SK-N-SH treated with all-trans-retinoic acid at 6 μM for 48 hours (cell line): ENCODE measurements around the gene EWSR1.
A peak's percentile ranks its signal among the peaks of the same experiment; 100 is the strongest.

Experiments used
- ATAC-seq: fragments of 200-7000 bp; cut with Tn5 transposase; 3 replicates; pipeline ENCODE4 v1.9.1; 2020; ENCODE audit warnings: mild to moderate bottlenecking, moderate library complexity
- ARNTL ChIP-seq: fragments of 450-650 bp; formaldehyde crosslinking; IDR thresholded peaks from 2 replicates; pipeline ENCODE4 v1.5.0; 2020; ENCODE audit warnings: low read depth, mild to moderate bottlenecking, moderate library complexity, borderline replicate concordance
- BACH2 ChIP-seq: fragments of 250-450 bp; sonication (Bioruptor Pico); IDR thresholded peaks from 2 replicates; pipeline ENCODE4 v1.9.0; 2021; ENCODE audit warnings: mild to moderate bottlenecking, borderline replicate concordance
- CSDC2 ChIP-seq: fragments of 250-450 bp; sonication (Bioruptor Pico); IDR thresholded peaks from 2 replicates; pipeline ENCODE4 v1.5.0; 2020; ENCODE audit warnings: mild to moderate bottlenecking, moderate library complexity
- ESRRG ChIP-seq: fragments of 250-450 bp; sonication (Bioruptor Pico); IDR thresholded peaks from 2 replicates; pipeline ENCODE4 v1.6.1; 2021; ENCODE audit warnings: mild to moderate bottlenecking
- ISL1 ChIP-seq: fragments of 250-450 bp; sonication (Bioruptor Pico); IDR thresholded peaks from 2 replicates; pipeline ENCODE4 v2.1.2; 2022; ENCODE audit warnings: mild to moderate bottlenecking, moderate library complexity
- OSR1 ChIP-seq: fragments of 250-450 bp; sonication (Bioruptor Pico); IDR thresholded peaks from 2 replicates; pipeline ENCODE4 v1.8.0; 2022; ENCODE audit warnings: moderate library complexity, mild to moderate bottlenecking, inconsistent platforms
- PPARA ChIP-seq: fragments of 250-450 bp; sonication (Bioruptor Pico); IDR thresholded peaks from 2 replicates; pipeline ENCODE4 v1.5.0; 2020; ENCODE audit warnings: mild to moderate bottlenecking, borderline replicate concordance
- RARB ChIP-seq: fragments of 250-450 bp; sonication (Bioruptor Pico); IDR thresholded peaks from 2 replicates; pipeline ENCODE4 v1.8.0; 2021; ENCODE audit warnings: mild to moderate bottlenecking, moderate library complexity
- SNAI2 ChIP-seq: fragments of 250-450 bp; sonication (Bioruptor Pico); IDR thresholded peaks from 2 replicates; pipeline ENCODE4 v1.5.0; 2020; ENCODE audit warnings: mild to moderate bottlenecking, moderate library complexity
- TCF4 ChIP-seq: fragments of 250-450 bp; sonication (Bioruptor Pico); IDR thresholded peaks from 2 replicates; pipeline ENCODE4 v1.8.0; 2021; ENCODE audit warnings: mild to moderate bottlenecking, moderate library complexity, borderline replicate concordance
- TOX ChIP-seq: fragments of 250-450 bp; sonication (Bioruptor Pico); IDR thresholded peaks from 2 replicates; pipeline ENCODE4 v1.8.0; 2021; ENCODE audit warnings: mild to moderate bottlenecking, moderate library complexity, borderline replicate concordance
- ZC3H10 ChIP-seq: fragments of 250-450 bp; sonication (Bioruptor Pico); IDR thresholded peaks from 2 replicates; pipeline ENCODE4 v1.5.1; 2021; ENCODE audit warnings: mild to moderate bottlenecking, moderate library complexity
- ZFP3 ChIP-seq: fragments of 250-450 bp; sonication (Bioruptor Pico); IDR thresholded peaks from 2 replicates; pipeline ENCODE4 v1.5.0; 2020; ENCODE audit warnings: mild to moderate bottlenecking, moderate library complexity
- ZFP30 ChIP-seq: fragments of 450-650 bp; formaldehyde crosslinking; IDR thresholded peaks from 2 replicates; pipeline ENCODE4 v1.5.0; 2022; ENCODE audit warnings: mild to moderate bottlenecking, moderate library complexity
- ZNF565 ChIP-seq: fragments of 450-650 bp; formaldehyde crosslinking; conservative IDR thresholded peaks from 2 replicates; pipeline ENCODE4 v1.5.0; 2020; ENCODE audit warnings: low read depth, mild to moderate bottlenecking, moderate library complexity
- ZNF8 ChIP-seq: fragments of 450-650 bp; formaldehyde crosslinking; IDR thresholded peaks from 2 replicates; pipeline ENCODE4 v1.5.0; 2020; ENCODE audit warnings: mild to moderate bottlenecking, moderate library complexity
- TF ChIP-seq, protein P1 (sequence below): fragments of 250-450 bp; sonication (Bioruptor Pico); IDR thresholded peaks from 2 replicates; pipeline ENCODE4 v1.5.1; 2021; ENCODE audit warnings: mild to moderate bottlenecking, moderate library complexity
- TF ChIP-seq, protein P2 (sequence below): fragments of 250-450 bp; sonication (Bioruptor Pico); IDR thresholded peaks from 2 replicates; pipeline ENCODE4 v1.8.0; 2021; ENCODE audit warnings: low read depth, mild to moderate bottlenecking, moderate library complexity, borderline replicate concordance
- TF ChIP-seq, protein P3 (sequence below): fragments of 250-450 bp; sonication (Bioruptor Pico); IDR thresholded peaks from 2 replicates; pipeline ENCODE4 v1.8.0; 2020; ENCODE audit warnings: mild to moderate bottlenecking, moderate library complexity, borderline replicate concordance
- TF ChIP-seq, protein P4 (sequence below): fragments of 250-450 bp; sonication (Bioruptor Pico); IDR thresholded peaks from 2 replicates; pipeline ENCODE4 v1.5.1; 2020; ENCODE audit warnings: low read depth, mild to moderate bottlenecking, moderate library complexity

The EWSR1 gene

DNA sequence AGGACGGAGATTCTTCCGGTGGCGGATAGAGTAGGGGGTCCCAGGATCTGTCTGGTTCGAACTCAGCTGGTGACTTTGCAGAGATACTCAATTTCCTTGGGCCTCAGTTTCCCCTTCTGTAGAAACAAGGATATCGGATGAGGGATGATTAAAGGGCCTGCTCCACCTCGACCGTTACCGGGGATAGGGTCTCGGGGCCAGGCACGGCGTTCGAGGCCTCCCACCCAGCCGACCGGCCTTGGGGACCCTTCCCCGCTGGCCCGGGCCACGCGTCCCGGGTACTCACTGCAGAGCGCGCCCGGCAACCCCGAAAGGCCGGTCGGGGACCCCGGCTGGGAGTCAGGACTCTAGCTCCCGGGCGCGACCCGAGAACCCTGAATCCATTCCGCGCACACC is 608 bp upstream of the EWSR1 start:
- no peak for TF ChIP-seq OSR1 (CRISPR knock-in tag)
- TF ChIP-seq, protein P1, sequence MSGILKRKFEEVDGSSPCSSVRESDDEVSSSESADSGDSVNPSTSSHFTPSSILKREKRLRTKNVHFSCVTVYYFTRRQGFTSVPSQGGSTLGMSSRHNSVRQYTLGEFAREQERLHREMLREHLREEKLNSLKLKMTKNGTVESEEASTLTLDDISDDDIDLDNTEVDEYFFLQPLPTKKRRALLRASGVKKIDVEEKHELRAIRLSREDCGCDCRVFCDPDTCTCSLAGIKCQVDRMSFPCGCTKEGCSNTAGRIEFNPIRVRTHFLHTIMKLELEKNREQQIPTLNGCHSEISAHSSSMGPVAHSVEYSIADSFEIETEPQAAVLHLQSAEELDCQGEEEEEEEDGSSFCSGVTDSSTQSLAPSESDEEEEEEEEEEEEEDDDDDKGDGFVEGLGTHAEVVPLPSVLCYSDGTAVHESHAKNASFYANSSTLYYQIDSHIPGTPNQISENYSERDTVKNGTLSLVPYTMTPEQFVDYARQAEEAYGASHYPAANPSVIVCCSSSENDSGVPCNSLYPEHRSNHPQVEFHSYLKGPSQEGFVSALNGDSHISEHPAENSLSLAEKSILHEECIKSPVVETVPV (CRISPR knock-in tag) = no peak
- TF ChIP-seq ZC3H10 (CRISPR knock-in tag) = no peak
- TF ChIP-seq, protein P2, sequence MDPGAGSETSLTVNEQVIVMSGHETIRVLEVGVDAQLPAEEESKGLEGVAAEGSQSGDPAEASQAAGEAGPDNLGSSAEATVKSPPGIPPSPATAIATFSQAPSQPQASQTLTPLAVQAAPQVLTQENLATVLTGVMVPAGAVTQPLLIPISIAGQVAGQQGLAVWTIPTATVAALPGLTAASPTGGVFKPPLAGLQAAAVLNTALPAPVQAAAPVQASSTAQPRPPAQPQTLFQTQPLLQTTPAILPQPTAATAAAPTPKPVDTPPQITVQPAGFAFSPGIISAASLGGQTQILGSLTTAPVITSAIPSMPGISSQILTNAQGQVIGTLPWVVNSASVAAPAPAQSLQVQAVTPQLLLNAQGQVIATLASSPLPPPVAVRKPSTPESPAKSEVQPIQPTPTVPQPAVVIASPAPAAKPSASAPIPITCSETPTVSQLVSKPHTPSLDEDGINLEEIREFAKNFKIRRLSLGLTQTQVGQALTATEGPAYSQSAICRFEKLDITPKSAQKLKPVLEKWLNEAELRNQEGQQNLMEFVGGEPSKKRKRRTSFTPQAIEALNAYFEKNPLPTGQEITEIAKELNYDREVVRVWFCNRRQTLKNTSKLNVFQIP (CRISPR knock-in tag) = no peak
- TF ChIP-seq, protein P3, sequence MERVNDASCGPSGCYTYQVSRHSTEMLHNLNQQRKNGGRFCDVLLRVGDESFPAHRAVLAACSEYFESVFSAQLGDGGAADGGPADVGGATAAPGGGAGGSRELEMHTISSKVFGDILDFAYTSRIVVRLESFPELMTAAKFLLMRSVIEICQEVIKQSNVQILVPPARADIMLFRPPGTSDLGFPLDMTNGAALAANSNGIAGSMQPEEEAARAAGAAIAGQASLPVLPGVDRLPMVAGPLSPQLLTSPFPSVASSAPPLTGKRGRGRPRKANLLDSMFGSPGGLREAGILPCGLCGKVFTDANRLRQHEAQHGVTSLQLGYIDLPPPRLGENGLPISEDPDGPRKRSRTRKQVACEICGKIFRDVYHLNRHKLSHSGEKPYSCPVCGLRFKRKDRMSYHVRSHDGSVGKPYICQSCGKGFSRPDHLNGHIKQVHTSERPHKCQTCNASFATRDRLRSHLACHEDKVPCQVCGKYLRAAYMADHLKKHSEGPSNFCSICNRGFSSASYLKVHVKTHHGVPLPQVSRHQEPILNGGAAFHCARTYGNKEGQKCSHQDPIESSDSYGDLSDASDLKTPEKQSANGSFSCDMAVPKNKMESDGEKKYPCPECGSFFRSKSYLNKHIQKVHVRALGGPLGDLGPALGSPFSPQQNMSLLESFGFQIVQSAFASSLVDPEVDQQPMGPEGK (CRISPR knock-in tag) = no peak
- no peak for TF ChIP-seq ARNTL (CRISPR knock-in tag)
- no peak for TF ChIP-seq ZFP3 (CRISPR knock-in tag)
- no peak for TF ChIP-seq ZNF565
- TF ChIP-seq, protein P4, sequence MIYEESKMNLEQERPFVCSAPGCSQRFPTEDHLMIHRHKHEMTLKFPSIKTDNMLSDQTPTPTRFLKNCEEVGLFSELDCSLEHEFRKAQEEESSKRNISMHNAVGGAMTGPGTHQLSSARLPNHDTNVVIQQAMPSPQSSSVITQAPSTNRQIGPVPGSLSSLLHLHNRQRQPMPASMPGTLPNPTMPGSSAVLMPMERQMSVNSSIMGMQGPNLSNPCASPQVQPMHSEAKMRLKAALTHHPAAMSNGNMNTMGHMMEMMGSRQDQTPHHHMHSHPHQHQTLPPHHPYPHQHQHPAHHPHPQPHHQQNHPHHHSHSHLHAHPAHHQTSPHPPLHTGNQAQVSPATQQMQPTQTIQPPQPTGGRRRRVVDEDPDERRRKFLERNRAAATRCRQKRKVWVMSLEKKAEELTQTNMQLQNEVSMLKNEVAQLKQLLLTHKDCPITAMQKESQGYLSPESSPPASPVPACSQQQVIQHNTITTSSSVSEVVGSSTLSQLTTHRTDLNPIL (CRISPR knock-in tag) = no peak
- TF ChIP-seq ZFP30 = no peak
- TF ChIP-seq ZNF8 (CRISPR knock-in tag) = no peak
- no peak for ATAC-seq

DNA sequence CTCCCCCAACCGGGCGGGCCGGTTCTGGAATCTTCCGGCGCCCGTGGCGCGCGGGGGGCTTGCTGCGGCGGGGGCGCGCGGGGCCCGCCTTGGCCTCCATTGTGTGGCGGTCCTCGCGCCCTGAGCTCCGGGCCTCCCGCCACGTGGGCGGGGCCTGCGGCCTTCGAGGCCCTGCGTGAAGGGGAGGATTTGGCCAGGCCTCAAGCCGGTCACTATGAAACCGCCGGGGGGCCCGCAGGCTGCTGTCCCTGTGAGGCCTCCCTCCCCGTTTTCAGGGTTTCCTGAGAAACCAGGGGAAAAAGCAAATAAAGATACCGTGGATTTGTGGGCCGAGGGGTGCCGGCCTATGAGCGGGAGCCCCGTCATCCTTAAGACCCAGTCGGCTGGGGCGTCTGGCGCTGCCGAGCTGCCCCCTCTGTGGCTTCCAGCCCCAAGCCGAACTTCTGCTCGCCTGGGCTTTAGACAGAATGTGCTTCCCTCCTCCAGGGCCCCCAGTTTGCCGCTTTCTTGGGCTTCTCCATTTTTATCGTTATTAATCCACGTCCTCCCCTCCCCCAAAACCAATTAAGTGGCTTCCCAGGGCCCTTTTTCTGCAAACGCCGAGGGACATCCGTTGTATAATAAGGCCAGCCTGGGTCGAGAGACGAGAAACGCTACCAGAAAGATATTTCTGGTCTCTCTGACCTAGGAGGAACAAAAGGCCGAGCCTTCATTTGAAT is 602 bp downstream of the EWSR1 start:
- TF ChIP-seq ARNTL (CRISPR knock-in tag) (no peak), ISL1 (CRISPR knock-in tag) (no peak), TCF4 (CRISPR knock-in tag) (no peak)
- peak; percentile 36 for ATAC-seq

DNA sequence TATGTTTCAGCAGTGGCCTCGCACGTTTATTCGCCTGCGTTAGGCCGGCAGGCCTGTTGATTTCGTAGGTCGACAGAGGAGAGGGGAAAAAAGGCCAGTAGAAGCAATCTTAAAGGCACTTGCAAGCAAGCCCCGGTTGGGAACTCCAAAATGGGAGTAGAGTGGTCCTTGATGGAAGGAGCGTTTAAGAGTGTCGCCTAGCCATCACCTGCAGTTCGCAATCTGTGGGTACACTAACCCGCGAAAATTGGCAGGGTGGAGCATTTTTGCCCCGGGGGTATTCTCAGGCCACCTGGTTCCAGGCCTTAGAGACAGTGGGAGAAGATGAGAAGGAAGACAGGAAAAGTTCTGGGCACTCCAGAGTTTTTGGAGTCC is 1.1 kb downstream of the EWSR1 start:
- ATAC-seq = no peak
- TF ChIP-seq SNAI2 (CRISPR knock-in tag) (no peak), ISL1 (CRISPR knock-in tag) (no peak), RARB (CRISPR knock-in tag) (no peak), TCF4 (CRISPR knock-in tag) (no peak), ESRRG (no peak), ARNTL (CRISPR knock-in tag) (no peak), BACH2 (CRISPR knock-in tag) (no peak), CSDC2 (CRISPR knock-in tag) (no peak), ZFP3 (CRISPR knock-in tag) (no peak), ZNF8 (CRISPR knock-in tag) (no peak), PPARA (no peak), TOX (no peak)
- TF ChIP-seq, protein P1 (CRISPR knock-in tag) = no peak
- TF ChIP-seq, protein P4 (CRISPR knock-in tag) = no peak
- TF ChIP-seq, protein P2 (CRISPR knock-in tag) = no peak
